ENCODE measurements around the gene MRPS5.
"Not testable (repeated sequence)": the region's sequence is repeated elsewhere in the genome, so short reads cannot be mapped to it uniquely, and the experiment has no call there.

Gene MRPS5

DNA sequence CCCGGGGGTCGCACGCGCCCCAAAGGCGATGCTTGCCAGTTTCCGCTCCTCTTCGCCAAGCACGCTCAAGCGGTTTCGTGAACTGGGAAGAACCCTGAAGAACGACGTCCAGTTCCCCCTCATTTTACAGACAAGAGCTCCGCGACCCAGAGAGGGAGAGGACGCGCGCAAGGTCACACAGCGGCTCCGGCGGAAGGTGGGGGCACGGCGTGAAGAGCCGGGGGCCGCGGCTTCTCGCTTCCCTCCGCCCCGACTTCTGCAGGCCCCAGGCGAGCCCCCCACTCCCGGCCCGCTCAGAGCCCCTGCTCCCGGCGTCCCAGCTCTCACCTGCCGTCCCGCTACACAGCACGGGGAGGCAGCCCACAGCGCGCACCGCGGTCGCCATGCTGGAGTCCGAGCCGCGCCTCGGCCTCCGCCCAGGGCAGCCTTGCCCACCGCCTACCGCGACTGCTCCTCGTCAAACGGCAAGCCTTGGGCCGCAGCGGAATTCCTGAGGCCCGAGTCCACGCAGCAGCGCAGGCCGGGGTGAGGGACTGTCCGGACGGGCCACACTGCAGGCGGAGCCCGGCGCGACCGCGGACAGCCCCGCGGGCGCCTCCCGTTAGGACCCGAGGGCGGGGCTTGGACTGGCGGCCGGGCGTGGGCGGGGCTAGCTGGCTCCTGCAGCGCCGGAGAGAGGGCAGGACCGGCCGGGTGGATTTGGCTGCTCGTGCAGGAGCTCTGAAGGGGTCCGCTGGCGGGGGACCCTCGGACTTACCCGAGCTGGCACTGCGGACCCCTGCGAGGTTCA is at the start of gene MRPS5:
TSS of gene MRPS5 (minus strand) at position 402 of the 790 bp plus-strand sequence. CDS start at position 385, 17 bp downstream.
- DNase-seq = peak; percentile 49

DNA sequence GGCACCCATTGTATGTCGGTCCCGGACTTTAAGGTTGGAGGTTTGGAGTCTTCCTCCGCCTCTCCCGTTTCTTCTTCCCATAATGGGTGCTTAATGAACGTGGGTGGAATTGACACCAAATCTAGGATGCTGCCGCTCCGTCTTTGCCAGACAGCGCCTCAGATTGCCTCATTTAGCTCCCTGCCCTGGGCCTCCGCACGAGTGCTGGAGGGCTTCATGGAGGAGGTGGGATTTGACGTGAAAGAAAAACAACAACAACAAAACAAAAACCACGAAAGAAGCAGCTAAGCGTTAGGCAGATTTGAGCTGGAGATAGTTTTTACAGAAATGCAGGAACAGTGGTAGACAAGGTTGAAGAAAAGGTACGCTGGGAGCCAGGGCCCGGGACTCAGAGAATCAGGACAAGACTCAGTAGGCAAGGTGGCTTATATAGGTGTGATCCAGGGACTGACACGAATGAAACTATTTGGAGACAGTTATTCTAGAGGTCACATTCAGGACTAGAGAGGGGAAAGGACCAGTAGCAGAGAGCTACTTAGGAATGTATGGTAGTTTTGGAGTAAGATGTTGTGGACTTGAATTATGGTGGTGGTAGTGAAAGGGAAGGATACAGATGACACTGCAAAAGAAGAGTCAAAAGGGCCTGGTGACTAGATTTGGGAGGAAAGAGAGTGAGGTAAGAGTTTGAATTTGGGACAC is 44.6 kb upstream of the MRPS5 start:
- peak; percentile 0 for DNase-seq

DNA sequence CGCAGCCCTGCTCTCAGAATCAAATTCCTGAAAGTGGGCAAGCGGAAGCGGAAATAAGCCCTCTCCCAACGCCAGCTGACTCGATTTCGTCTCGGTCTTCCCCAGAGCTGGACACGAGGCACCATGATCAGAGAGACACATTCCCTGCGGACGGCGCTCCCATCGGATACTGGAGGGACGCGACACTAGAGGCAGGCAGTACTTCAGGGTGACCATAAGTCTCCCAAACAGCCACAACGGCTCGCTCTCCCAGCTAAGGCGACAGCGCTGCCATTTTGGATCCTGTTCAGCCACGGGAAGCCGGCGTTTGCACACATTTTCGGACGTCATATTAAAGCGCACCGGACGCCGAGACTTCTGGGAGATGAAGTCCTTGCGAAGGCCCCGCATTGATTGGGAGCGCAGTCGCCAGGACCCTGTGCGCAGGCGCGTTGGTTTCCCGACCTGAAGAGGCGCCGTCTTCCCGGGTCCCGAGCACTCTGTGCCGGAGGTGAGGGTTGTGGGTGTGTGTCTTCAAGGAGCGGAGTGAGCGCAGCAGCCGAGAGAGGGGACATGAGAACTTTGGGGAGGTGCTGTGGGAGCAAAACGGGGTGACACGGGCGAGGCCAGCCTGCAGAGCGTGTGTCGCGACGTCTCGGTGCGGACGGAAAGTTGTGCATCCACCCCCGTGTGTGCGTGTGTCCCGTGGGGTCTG is 43.9 kb upstream of the MRPS5 start, which contains the start of gene ZNF2:
TSS of gene ZNF2 (plus strand) at position 439 of the 694 bp plus-strand sequence. CDS start 10,418 bp downstream, outside the sequence.
- peak; percentile 93 for DNase-seq

DNA sequence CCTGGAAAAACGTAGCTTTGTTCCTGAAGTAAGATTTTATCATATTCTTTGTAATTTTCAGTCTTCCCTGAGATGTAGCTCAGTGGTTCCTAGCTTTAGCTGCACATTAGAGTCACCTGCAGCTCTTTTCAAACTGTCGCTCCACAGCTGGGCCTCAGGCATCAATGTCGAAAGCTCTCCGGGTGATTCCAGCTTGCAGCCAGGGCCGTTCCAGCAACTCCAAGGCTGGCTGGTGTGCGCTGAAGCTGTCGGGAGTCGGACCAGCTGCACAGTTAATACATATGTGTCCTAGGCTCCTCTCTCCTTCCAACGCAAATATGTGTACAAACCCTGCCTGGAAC is 43.4 kb upstream of the MRPS5 start:
- DNase-seq = no peak

DNA sequence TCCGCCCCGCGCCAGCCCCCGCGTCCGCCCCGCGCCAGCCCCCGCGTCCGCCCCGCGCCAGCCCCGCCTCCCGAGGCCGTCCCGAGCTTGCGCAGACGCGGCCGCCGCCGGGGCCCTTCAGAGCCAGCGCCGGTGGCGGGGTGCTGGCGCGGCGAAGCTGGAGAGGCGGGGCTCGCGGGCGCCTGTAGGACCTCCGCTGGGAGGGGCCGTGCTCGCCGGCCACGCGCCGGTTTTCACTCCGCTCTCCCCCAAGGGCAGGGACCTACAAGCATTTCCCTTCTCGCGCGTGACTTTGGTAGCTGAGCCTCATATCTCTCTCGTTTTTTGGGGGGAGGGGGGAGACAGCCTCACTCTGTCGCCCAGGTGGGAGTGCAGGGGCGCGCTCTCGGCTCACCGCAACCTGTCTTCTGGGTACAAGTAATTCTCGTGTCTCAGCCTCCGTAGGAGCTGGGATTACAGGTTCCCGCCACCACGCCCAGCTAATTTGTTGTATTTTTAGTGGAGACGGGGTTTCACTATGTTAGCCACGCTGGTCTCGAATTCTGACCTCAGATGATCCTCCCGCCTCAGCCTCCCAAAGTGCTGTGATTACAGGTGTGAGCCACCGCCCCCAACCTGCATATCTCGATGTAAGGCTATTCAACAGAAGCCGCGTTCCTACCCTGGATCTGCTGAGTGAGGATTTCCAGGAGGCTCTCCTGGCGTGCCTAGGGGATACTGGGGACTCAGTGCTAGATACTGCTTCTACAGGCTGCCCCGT is 38.3 kb upstream of the MRPS5 start, which contains the start of gene ZNF514:
TSS of gene ZNF514 (minus strand) at position 159 of the 760 bp plus-strand sequence. CDS start 6,595 bp downstream, outside the sequence.
- DNase-seq = peak; percentile 27

DNA sequence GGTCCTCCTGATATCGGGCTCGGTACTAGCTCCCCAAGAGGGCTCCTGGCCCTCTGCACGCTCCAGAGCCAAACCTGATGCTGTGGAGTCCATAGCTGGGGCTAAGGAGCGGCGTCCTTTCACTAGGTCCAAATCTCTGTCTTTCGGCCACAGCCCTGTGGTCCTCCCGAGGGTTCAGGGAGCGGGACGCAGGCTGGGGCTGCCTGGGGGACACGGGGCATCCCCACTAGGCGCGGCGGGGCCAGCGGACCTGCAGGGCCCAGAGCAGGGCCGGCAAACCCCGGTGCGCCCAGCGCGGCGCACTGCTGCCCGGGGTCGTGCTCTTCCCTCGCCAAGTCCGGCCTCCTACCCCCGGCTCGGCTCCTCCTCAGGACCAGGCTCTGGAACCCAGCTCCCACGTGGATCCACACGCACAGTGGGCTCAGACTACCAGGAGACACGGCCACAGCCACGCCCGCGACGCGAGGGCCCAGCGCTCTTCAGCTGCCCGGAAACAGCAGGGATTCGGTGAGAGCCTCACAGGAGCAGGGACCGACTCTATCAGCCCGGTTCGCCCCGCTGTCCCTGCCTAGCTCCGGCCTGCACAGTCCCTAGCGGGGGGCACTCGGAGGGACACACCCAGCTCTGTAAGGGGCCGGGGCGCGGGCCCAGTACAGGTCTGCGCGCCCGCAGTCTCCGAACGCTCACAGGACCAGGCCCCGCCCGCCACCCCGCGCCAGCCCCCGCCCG is 37.4 kb upstream of the MRPS5 start:
- peak; percentile 6 for DNase-seq

DNA sequence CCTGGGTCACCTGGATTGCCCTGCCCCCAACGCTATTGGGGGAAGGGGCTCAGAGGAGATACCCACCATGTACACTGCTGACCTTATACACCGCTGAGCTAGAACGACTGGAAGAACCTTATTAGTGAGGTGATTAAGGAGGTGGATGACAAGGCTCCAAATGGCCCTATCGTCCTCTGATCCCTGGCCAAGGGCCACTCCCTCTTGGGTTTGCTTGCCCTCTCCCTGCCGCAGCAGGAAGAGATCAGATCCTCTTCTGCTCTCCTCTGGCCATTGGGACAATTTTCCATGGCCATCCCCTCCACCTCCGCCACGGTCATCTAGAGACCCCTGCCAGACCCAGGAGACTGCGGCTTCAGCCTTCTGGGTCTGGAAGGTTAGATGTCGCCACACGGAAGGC is 36.8 kb upstream of the MRPS5 start:
- no peak for DNase-seq

DNA sequence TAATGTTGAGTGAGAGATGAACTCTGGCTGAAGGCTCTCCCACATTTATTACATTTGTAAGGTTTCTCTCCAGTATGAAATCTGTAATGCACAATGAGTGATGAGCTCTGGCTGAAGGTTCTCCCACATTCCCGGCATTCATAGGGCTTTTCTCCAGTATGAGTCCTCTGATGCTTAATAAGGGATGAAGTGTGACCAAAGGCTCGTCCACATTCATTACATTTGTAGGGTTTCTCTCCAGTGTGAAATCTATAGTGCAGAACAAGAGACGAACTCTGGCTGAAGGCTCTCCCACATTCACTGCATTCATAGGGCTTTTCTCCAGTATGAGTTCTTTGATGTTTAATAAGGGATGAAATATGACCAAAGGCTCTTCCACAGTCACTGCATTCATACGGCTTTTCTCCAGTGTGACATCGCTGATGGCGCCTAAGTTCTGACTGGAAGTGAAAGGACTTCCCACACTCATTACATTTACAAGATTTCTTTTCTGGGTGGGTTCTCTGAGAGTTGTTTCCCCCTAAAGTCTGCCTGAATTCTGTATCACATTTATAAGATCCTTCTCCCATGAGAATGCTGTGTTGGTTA is 27.9 kb upstream of the MRPS5 start:
- no peak for DNase-seq

DNA sequence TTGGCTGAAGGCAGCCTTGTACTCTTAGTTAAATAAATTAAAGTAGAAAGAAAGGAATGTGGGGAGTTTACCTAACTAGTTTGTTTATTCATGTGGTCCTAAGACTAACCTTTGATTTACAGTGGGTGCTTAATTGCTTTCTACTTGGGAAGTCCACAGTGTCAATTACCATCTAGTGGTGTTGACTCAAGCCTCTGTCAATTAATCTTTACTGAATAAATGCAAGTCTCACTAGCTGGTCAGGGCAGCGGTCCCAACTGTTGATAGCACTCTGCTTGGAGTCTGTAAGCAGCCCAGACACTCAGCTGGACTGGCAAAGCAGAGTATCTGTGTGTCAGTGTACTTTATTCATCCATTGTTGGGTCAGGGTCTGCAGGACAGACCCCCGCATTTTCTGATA is 22.2 kb upstream of the MRPS5 start:
- no peak for DNase-seq

DNA sequence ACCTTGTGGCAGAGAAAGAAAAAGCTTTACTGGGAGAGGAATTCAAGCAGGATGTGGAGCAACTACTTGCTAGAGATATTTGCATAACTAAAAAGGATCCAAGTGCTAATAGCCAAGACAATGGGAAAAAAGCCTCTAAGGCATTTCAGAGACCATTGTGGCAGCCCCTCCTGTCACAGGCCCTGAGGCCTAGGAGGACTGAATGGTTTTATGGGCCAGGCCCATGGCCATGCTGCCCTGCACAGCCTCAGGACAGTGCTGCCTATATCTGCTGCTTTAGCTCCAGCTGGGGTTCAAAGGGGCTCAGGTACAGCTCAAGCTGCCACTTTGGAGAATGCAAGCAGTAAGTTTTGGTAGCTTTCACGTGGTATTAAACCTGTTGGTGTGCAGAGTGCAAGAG is 17.1 kb upstream of the MRPS5 start:
- DNase-seq = no peak

DNA sequence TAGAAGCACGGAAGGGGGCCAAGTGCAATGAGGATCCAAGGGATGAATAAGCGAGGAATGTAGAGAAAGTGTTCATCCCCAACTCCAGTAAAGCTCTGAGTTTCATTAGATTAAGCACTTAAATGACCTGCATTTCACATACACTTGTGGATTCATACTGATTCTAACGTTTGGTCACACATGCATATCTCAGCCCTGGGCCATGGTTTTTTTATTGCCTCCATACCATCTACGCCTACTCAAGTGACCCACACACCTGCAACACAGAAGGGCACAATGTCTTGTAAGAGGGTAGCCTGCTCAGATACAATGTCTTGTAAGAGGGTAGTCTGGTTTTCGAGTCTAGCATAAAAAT is 566 bp upstream of the MRPS5 start:
- DNase-seq = no peak

DNA sequence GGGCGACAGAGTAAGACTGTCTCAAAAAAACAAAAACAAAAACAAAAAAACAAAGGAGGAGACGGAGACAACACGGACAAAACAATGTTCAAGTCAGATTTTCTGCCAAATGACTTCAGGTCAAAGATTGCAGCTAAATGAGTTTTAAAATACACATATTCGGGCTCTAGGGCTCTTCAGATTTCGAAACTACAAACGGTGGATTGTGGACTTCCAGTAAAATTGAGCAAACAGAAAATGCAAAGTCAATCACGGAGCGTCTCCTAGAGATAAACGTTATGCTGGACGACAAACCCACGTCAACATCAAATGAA is 558 bp downstream of the MRPS5 start:
- DNase-seq = no peak

DNA sequence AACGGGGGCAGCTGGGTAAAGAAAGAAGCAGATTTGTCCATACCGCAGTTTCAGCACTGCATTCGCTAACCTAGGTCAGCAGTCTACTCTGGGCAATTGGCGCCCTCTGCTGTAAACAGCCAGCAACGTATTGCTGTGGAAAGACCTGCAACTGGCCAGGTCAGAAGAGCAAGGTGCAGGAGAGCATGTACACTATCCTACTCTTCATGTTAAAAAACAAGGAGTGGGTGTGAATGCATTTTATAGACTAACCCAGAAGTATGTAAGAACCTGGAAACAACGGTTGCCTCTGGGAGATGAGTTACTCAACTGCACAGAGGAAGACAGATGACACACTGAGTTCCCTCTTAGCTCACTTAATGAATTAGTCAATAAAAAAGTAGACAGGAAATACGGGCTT is 6.2 kb downstream of the MRPS5 start:
- peak; percentile 32 for DNase-seq

DNA sequence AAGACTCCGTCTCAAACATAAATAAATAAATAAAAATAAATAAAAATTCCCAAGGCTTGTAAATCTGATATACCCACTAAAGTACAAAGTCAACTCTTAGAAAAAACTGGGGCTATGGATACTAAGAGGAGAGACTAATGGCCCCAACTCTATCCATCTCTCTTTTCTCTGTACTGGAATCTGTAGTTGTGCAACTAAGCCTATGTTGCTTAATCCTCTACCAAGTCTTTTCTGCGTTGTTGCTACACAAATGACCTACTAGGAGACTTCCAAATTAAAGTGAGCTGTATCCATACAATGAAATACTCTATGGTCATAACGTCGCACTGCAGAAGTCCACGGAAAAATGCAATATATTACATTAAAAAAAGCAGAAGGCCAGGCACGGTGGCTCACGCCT is 8.1 kb downstream of the MRPS5 start:
- no peak for DNase-seq

DNA sequence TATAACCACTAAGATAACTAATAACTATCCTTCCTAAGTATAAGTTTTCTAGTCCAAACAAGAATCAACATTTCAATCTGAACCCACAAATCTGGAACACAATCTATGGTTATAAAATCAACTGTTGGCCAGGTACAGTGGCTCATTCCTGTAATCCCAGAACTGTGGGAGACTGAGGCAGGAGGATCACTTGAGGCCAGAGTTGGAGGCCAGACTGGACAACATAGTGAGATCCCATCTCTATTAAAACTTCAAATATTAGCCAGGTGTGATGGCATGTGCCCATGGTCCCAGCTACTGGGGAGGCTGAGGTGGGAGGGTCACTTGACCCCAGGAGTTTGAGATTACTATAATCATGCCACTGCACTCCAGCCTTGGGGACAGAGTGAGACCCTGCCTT is 11.2 kb downstream of the MRPS5 start:
- no peak for DNase-seq

DNA sequence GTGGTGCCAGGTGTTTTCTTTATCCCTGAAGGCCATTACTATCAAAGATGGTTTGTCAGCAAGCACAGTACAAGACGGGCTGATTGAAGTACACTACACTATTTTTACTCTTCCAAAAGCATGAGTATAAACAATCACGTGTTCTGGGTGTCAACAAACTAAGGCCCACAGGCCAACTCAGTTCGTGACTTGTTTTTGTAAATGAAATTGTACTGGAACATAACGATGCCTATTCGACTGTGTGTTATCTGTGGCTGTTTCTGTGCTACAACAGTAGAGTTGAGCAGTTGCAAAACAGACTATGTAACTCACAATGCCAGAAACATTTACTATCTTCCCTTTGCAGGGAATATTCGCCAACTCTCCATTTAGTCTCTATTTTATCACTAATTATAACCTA is 12.3 kb downstream of the MRPS5 start:
- DNase-seq = no peak

DNA sequence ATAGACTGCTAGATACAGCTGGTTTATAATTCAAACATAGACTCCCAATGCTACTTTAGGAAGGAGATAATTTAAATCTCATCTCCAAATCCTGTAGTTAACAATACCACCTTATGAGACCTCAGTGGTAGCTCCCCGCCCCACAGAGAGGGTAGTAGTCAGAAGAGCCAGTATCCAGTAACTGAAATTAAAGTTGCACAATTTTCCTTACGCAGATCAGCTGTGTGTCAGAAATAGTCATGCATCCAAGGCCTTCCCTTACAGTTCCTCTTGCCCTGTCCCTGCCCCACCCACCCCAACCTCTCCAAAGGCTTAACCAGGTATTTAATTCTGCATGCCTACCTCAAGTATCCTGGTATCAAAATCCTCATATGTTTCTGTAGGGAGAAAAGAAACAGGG is 15.5 kb downstream of the MRPS5 start:
- no peak for DNase-seq

DNA sequence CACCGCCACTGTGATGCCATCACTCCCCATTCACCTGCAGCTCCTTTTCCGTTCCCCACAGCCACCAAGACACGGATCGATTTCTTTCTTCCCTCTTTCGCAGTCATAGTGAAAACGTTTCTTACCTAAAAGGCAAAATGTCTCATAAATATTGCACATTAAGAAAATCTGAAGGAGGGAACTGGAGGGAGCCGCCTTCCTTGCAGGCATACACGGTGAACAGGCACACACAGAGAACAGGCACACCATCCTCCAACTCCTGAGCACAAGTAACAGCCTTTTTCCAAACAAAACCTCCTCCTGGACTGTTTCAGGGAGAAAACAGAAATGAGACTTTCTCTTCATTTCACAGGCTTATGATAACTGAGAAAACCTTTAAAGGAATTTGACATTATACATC is 17.0 kb downstream of the MRPS5 start:
- DNase-seq = no peak

DNA sequence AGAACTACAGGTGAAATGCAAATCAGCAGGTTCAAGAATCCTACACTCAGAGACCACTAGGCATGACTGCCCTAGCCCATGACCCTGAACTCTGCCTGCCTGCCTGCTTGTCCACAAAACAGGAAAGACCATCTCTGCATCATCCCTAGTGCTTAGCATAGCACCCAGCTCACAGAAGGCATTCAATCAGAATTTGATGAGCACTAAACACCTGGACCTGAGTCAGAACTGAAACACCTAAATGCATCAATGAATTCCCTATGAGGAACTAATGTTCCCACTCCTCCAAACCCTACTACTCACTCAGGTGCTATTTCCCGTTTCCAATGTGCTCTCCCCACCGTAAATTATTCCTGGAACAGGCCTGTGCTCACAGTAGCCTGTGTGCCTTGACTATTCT is 21.7 kb downstream of the MRPS5 start:
- DNase-seq = no peak

DNA sequence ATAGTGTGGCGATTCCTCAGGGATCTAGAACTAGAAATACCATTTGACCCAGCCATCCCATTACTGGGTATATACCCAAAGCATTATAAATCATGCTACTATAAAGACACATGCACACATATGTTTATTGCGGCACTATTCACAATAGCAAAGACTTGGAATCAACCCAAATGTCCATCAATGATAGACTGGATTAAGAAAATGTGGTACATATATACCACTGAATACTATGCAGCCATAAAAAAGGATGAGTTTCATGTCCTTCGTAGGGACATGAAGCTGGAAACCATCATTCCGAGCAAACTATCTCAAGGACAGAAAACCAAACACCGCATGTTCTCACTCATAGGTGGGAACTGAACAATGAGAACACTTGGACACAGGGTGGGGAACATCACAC is 23.3 kb downstream of the MRPS5 start:
- DNase-seq = not testable (repeated sequence)

DNA sequence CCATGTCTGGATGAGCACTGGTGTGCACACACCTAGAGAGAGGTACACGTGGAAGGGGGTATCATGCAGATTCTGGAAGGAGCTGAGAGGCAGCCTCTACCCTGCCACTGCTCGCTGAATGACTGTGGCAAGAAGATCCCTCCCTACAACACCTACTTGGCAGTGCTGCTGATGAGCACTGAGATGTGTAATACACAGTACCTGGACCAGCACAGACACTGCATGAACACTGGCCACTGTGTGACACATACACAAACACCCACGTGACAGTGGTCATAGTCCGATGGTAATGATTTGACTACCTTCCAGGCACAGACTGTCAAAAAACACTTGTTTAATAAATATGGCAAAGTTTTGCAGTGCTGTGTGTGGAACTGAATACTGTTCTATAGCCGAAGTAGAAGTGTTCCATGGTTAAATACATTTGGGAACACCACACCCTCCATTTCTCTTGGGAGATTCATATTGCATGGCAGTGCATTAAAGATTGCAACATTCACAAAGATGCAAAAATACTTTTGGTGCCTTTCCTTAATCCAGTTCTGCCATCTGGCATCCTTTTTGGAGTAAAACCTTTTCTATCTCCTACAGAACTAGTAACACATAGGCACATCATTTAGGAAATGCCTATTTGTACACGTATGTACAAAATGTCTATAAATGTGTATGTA is 29.6 kb downstream of the MRPS5 start:
- no peak for DNase-seq

DNA sequence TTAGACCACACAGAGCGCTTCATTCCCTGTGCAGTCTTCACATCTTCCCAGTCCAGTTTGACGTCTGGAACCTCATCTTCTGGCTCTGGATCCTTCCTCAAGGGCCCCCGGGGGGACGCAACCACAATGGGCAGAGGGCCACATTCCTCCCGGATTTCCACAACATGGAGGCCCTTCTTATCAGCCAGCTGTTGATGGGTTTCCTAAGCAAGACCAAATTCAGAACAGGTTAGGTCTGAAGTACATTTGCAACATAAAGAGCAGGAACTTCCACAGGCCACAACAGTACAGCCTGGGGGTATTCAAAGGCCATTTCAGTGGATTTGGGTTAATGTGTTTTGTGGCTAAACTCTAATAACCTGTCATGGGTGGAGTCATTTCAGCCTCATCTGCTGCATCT is 34.2 kb downstream of the MRPS5 start:
- DNase-seq = no peak

Measured in DMS79 (cell line).